Right forelimb (tissue), 1 donor: ENCODE measurements around the gene PSD4.

ENCODE experiments used
- DNase-seq: peaks from one replicate; pipeline ENCODE4 v3.0.0-alpha.2; 2018

The PSD4 gene

GRCh38 chr2:113144259-113144658, 29.5 kb upstream of the PSD4 start:
- DNase-seq = no peak

GRCh38 chr2:113148606-113149552, 24.9 kb upstream of the PSD4 start:
- no peak for DNase-seq

GRCh38 chr2:113149553-113150257, 24.1 kb upstream of the PSD4 start:
- no peak for DNase-seq

- no peak for DNase-seq
Observed at GRCh38 chr2:113150258-113150601, 23.5 kb upstream of the PSD4 start.

GRCh38 chr2:113155331-113155730, 18.4 kb upstream of the PSD4 start:
- no peak for DNase-seq

- no peak for DNase-seq
Observed at GRCh38 chr2:113156278-113157117, 17.3 kb upstream of the PSD4 start.

- peak; percentile 64 for DNase-seq
Observed at GRCh38 chr2:113157118-113157896, 16.5 kb upstream of the PSD4 start.

GRCh38 chr2:113157897-113158753, 15.6 kb upstream of the PSD4 start:
- no peak for DNase-seq

- no peak for DNase-seq
Observed at GRCh38 chr2:113158884-113159553, 14.8 kb upstream of the PSD4 start.

GRCh38 chr2:113160248-113160647, 13.5 kb upstream of the PSD4 start:
- DNase-seq = no peak

- peak; percentile 13 for DNase-seq
Observed at GRCh38 chr2:113160962-113161361, 12.8 kb upstream of the PSD4 start.

GRCh38 chr2:113162173-113162572, 11.6 kb upstream of the PSD4 start:
- DNase-seq = peak; percentile 11

- no peak for DNase-seq
Observed at GRCh38 chr2:113162869-113163268, 10.9 kb upstream of the PSD4 start.

- no peak for DNase-seq
Observed at GRCh38 chr2:113164215-113164929, 9.4 kb upstream of the PSD4 start.

- no peak for DNase-seq
Observed at GRCh38 chr2:113164930-113165585, 8.7 kb upstream of the PSD4 start.

- DNase-seq = no peak
Observed at GRCh38 chr2:113166187-113166645, 7.6 kb upstream of the PSD4 start.

GRCh38 chr2:113167115-113167932, 6.4 kb upstream of the PSD4 start:
- no peak for DNase-seq

- no peak for DNase-seq
Observed at GRCh38 chr2:113167962-113168340, 5.8 kb upstream of the PSD4 start.
